ENCODE results near the gene MAN1B1.

The MAN1B1 gene

DNA sequence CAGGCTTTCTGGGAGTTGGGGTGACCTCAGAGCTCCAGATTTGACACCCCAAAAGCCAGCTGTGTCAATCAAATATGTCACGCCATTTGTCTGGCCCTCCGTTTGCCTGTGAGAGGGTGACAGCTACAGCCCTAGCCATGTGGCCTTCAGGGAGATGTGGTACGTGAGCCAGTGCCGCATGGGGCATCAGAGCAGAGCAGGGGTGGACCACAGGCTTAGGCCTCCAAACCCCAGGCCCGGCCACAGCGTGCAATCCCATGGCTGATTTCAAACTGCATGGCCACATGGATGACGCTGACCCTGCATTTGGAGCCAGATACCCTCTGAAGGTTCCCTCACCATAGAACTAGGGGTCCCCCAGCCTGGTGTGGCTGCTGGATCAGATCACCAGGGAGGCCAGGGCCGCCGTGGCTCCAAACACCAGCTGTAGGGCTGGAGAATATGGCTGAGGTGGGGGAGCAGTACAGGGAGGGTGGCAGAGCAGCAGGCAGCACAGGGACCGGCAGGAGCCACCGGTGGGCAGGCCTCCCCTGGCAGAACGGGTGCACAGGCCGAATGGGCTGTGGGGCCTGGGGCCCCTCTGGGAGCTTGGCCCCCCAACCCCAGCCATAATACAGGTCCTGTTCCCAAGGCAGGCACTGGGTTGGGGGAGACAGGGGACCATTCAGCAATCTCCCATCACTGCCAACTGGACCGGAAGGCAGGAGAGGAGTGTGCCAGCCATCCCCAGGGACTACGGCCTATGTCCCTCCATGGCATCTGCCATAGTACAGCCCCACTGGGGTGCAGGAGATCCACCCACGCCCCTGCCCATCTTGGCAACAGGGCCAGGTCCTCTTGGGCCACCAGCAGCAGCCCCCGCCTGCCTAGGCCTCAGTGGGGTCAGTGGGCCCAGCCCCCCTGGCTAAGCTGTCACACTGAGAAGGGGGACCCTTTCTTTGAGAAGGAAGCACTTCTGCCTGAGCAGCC lies 18.0 kb upstream of the MAN1B1 start:
- Histone ChIP-seq H3K18ac (ENCODE audit: low read length) (no peak overlapping the region), H3K4me2 (ENCODE audit: low read length) (peak overlapping the region; percentile 82), H4K91ac (ENCODE audit: low read depth, low read length) (no peak overlapping the region), H3K14ac (ENCODE audit: low read length) (no peak overlapping the region), H3K23ac (ENCODE audit: low read length) (no peak overlapping the region), H3K79me2 (ENCODE audit: control insufficient read depth, insufficient read depth, low read length, poor library complexity) (no peaks in the 10 kb centered on the region), H2AFZ (ENCODE audit: insufficient read depth, low read length, poor library complexity) (no peak overlapping the region), H3K4me1 (ENCODE audit: control insufficient read depth in 1 of 2, insufficient read depth in 2 of 2, low read length in 2 of 2) (peaks cover 10 to 18% of the 10 kb centered on the region in 2 experiments), H3K27ac (ENCODE audit: low read depth, low read length) (no peak overlapping the region), H2BK12ac (ENCODE audit: low read length) (no peak overlapping the region), H3K36me3 (ENCODE audit: control insufficient read depth in 1 of 2, insufficient read depth in 2 of 2, low read length in 2 of 2) (peaks cover 2 to 3% of the 10 kb centered on the region in 2 experiments), H3K9ac (ENCODE audit: low read length) (no peak overlapping the region), H3K27me3 (ENCODE audit: insufficient read depth, low read length) (no peaks in the 10 kb centered on the region), H2BK5ac (ENCODE audit: low read depth, low read length, poor library complexity) (no peak overlapping the region), H2AK5ac (ENCODE audit: low read length) (no peak overlapping the region), H3K4me3 (ENCODE audit: low read depth, low read length) (no peak overlapping the region), H3K9me3 (ENCODE audit: insufficient read depth, low read depth, low read length) (peaks cover 2% of the 10 kb centered on the region), H2BK120ac (ENCODE audit: insufficient read depth, low read length, poor library complexity) (no peak overlapping the region), H4K8ac (ENCODE audit: low read depth, low read length) (no peak overlapping the region), H3K4ac (ENCODE audit: low read depth, low read length) (no peak overlapping the region), H4K12ac (ENCODE audit: low read depth, low read length) (no peak overlapping the region), H3K79me1 (ENCODE audit: low read length) (peaks cover 2% of the 10 kb centered on the region)
- no CpG with 5 or more reads among the region's 17 CpGs for WGBS (ENCODE audit: extremely low coverage, insufficient coverage, insufficient read length)
- no peak for DNase-seq

DNA sequence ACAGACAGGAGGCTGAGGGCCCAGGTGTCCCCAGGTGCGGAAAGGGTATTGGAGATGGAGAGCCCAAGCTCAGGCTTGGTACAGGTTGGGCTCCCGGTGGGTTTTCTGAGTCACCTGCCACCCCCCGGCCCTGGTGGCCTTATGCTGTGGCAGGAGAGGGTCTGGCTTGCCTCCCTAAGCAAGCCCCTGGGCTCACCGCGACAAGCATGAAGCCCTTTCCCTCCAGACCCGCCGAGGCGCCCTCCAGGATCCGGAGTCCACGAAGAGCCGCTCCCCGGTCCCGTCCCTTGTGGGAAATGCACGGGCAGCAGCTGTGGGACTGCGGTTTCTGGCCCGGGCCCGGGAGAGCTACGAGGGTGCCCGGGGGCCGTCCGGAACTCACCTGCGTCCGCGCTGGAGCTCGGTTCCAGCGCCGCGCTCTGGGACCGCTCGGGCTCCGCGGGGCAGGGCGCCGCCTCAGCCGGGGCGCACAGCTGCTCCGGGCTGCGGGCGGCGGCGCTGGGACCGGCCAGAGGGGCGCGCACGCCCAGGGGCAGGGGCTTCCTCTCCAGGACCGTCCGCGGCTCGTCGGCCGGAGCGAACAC lies 17.2 kb upstream of the MAN1B1 start:
- H3K23ac ChIP-seq (ENCODE audit: low read length) = no peak overlapping the region
- H3K79me2 ChIP-seq (ENCODE audit: control insufficient read depth, insufficient read depth, low read length, poor library complexity) = no peaks in the 10 kb centered on the region
- peaks cover 0 to 3% of the 10 kb centered on the region in 2 experiments for H3K36me3 ChIP-seq (ENCODE audit: control insufficient read depth in 1 of 2, insufficient read depth in 2 of 2, low read length in 2 of 2)
- no peaks in the 10 kb centered on the region for H3K27me3 ChIP-seq (ENCODE audit: insufficient read depth, low read length)
- no peak overlapping the region for H4K8ac ChIP-seq (ENCODE audit: low read depth, low read length)
- no peak overlapping the region for H3K27ac ChIP-seq (ENCODE audit: low read depth, low read length)
- H2AK5ac ChIP-seq (ENCODE audit: low read length) = no peak overlapping the region
- H3K9ac ChIP-seq (ENCODE audit: low read length) = no peak overlapping the region
- no peak for DNase-seq
- peak overlapping the region; percentile 82 for H3K4me2 ChIP-seq (ENCODE audit: low read length)
- H3K4me1 ChIP-seq (ENCODE audit: control insufficient read depth in 1 of 2, insufficient read depth in 2 of 2, low read length in 2 of 2) = peaks cover 10 to 18% of the 10 kb centered on the region in 2 experiments
- H3K4me3 ChIP-seq (ENCODE audit: low read depth, low read length) = peak overlapping the region; percentile 74
- H3K9me3 ChIP-seq (ENCODE audit: insufficient read depth, low read depth, low read length) = peaks cover 2% of the 10 kb centered on the region
- no peak overlapping the region for H2BK120ac ChIP-seq (ENCODE audit: insufficient read depth, low read length, poor library complexity)
- no peak overlapping the region for H3K14ac ChIP-seq (ENCODE audit: low read length)
- H3K18ac ChIP-seq (ENCODE audit: low read length) = no peak overlapping the region
- no peak overlapping the region for H3K4ac ChIP-seq (ENCODE audit: low read depth, low read length)
- no CpG with 5 or more reads among the region's 52 CpGs for WGBS (ENCODE audit: extremely low coverage, insufficient coverage, insufficient read length)
- no peak overlapping the region for H2BK12ac ChIP-seq (ENCODE audit: low read length)
- no peak overlapping the region for H2AFZ ChIP-seq (ENCODE audit: insufficient read depth, low read length, poor library complexity)
- H3K79me1 ChIP-seq (ENCODE audit: low read length) = peaks cover 2% of the 10 kb centered on the region
- no peak overlapping the region for H4K12ac ChIP-seq (ENCODE audit: low read depth, low read length)
- H4K91ac ChIP-seq (ENCODE audit: low read depth, low read length) = no peak overlapping the region
- H2BK5ac ChIP-seq (ENCODE audit: low read depth, low read length, poor library complexity) = no peak overlapping the region

DNA sequence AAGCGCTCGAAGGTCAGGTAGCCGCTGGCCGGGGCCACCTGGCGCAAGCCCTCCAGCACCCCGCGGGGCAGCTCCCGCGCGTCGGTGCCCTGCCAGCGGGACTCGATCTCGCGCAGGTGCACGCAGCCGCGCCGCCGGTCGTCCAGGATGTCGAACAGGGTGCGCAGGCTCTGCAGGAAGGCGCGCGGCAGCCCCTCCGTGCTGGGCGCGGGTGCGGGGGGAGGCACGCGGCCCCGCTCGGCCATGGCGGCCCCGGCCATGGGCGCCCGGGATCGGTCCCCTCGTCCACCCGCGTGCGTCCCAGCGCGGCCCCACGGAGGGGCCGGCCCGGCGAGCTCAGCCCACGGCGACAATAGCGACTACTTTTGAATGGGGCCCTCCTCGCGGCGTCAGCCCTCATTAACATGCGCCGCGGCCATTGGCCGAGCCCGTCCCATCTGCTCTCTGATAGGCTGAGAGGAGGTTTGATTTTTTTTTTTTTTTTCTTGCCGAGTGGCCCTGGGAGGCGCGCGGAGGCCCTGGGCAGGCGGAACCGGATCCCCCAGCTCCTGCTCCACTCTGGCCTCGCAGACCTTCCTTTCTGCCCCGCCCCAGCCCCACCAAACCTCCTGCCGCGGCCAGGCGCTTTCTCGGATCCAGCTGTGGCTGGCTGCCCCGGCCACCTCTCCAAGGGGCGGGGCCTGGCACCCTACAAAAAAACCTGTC lies 16.4 kb upstream of the MAN1B1 start, which contains the start of gene SAPCD2:
Gene SAPCD2, minus strand, starts transcription at position 357 of the 705 bp plus-strand sequence. Its CDS starts 97 bp downstream, at position 260.
- Histone ChIP-seq H4K12ac (ENCODE audit: low read depth, low read length) (peak within 1 kb of the TSS; percentile 56), H3K79me1 (ENCODE audit: low read length) (peaks cover 2% of the 10 kb centered on the region), H3K4me2 (ENCODE audit: low read length) (peak within 1 kb of the TSS; percentile 82), H3K79me2 (ENCODE audit: control insufficient read depth, insufficient read depth, low read length, poor library complexity) (no peaks in the 10 kb centered on the region), H3K23ac (ENCODE audit: low read length) (no peak within 1 kb of the TSS), H3K9ac (ENCODE audit: low read length) (no peak within 1 kb of the TSS), H3K27me3 (ENCODE audit: insufficient read depth, low read length) (no peaks in the 10 kb centered on the region), H3K4me3 (ENCODE audit: low read depth, low read length) (peak within 1 kb of the TSS; percentile 74), H2BK120ac (ENCODE audit: insufficient read depth, low read length, poor library complexity) (no peak within 1 kb of the TSS), H3K27ac (ENCODE audit: low read depth, low read length) (no peak within 1 kb of the TSS), H4K8ac (ENCODE audit: low read depth, low read length) (peak within 1 kb of the TSS; percentile 64), H2AFZ (ENCODE audit: insufficient read depth, low read length, poor library complexity) (peak within 1 kb of the TSS; percentile 74), H4K91ac (ENCODE audit: low read depth, low read length) (peak within 1 kb of the TSS; percentile 58), H3K9me3 (ENCODE audit: insufficient read depth, low read depth, low read length) (no peaks in the 10 kb centered on the region), H3K36me3 (ENCODE audit: control insufficient read depth in 1 of 2, insufficient read depth in 2 of 2, low read length in 2 of 2) (peaks cover 0 to 2% of the 10 kb centered on the region in 2 experiments), H2BK5ac (ENCODE audit: low read depth, low read length, poor library complexity) (no peak within 1 kb of the TSS), H3K4ac (ENCODE audit: low read depth, low read length) (no peak within 1 kb of the TSS), H3K14ac (ENCODE audit: low read length) (peak within 1 kb of the TSS; percentile 16), H3K18ac (ENCODE audit: low read length) (peak within 1 kb of the TSS; percentile 32), H2BK12ac (ENCODE audit: low read length) (peak within 1 kb of the TSS; percentile 14), H3K4me1 (ENCODE audit: control insufficient read depth in 1 of 2, insufficient read depth in 2 of 2, low read length in 2 of 2) (peaks cover 10 to 18% of the 10 kb centered on the region in 2 experiments), H2AK5ac (ENCODE audit: low read length) (no peak within 1 kb of the TSS)
- WGBS (ENCODE audit: extremely low coverage, insufficient coverage, insufficient read length) = no CpG with 5 or more reads among the region's 74 CpGs
- DNase-seq = peak; percentile 89 to 92

DNA sequence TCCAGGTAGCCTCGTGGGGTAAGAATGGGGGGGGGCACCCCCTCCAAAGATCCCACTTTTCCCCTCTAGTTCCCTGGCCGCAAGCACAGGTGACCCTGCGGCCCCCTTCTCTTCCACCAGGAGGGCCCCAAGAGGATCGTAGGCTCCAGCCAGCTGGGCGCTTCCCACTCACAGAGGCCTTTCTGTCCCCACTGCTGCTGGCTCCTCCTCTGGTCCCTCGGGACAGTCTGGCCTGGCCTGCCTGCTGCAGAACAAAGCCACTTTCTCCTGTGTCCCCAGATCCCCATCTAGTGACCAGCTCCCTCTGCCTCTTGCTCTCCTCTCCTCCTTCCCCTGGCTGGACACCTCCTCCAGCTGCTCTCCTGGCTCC lies 15.9 kb upstream of the MAN1B1 start:
- Histone ChIP-seq H3K79me1 (ENCODE audit: low read length) (peaks cover 2% of the 10 kb centered on the region), H3K79me2 (ENCODE audit: control insufficient read depth, insufficient read depth, low read length, poor library complexity) (no peaks in the 10 kb centered on the region), H3K4me2 (ENCODE audit: low read length) (peak overlapping the region; percentile 82), H2BK12ac (ENCODE audit: low read length) (peak overlapping the region; percentile 14), H4K12ac (ENCODE audit: low read depth, low read length) (peak overlapping the region; percentile 0), H3K27ac (ENCODE audit: low read depth, low read length) (no peak overlapping the region), H4K8ac (ENCODE audit: low read depth, low read length) (peak overlapping the region; percentile 57), H3K4me1 (ENCODE audit: control insufficient read depth in 1 of 2, insufficient read depth in 2 of 2, low read length in 2 of 2) (peaks cover 10 to 18% of the 10 kb centered on the region in 2 experiments), H2AFZ (ENCODE audit: insufficient read depth, low read length, poor library complexity) (no peak overlapping the region), H3K4ac (ENCODE audit: low read depth, low read length) (no peak overlapping the region), H3K23ac (ENCODE audit: low read length) (no peak overlapping the region), H3K9me3 (ENCODE audit: insufficient read depth, low read depth, low read length) (no peaks in the 10 kb centered on the region), H3K27me3 (ENCODE audit: insufficient read depth, low read length) (no peaks in the 10 kb centered on the region), H2BK5ac (ENCODE audit: low read depth, low read length, poor library complexity) (no peak overlapping the region), H3K18ac (ENCODE audit: low read length) (no peak overlapping the region), H2BK120ac (ENCODE audit: insufficient read depth, low read length, poor library complexity) (no peak overlapping the region), H3K9ac (ENCODE audit: low read length) (no peak overlapping the region), H3K4me3 (ENCODE audit: low read depth, low read length) (no peak overlapping the region), H3K36me3 (ENCODE audit: control insufficient read depth in 1 of 2, insufficient read depth in 2 of 2, low read length in 2 of 2) (no peaks in the 10 kb centered on the region), H4K91ac (ENCODE audit: low read depth, low read length) (peak overlapping the region; percentile 7), H3K14ac (ENCODE audit: low read length) (peak overlapping the region; percentile 12), H2AK5ac (ENCODE audit: low read length) (no peak overlapping the region)
- no CpG with 5 or more reads among the region's 6 CpGs for WGBS (ENCODE audit: extremely low coverage, insufficient coverage, insufficient read length)
- no peak for DNase-seq

Data from trophoblast cell (in vitro differentiated cells and primary cell).